AG04449 (cell line): Measurements from ENCODE around the gene ACYP1.
A peak's percentile ranks its signal among the peaks of the same experiment; 100 is the strongest.

Experiments
- CTCF ChIA-PET: fragments of 350-600 bp; formaldehyde crosslinking; extraction: SDS; loops from one replicate; lab custom pipeline; 2021; ENCODE audit warnings: antibody characterized with exemption; lab: Yijun Ruan, JAX
- POLR2A ChIA-PET: fragments of 400-600, 350-600 bp; formaldehyde crosslinking; extraction: SDS; loops from one replicate; lab custom pipeline; 2020; ENCODE audit warnings: antibody characterized with exemption, inconsistent platforms; lab: Yijun Ruan, JAX
- DNase-seq: peaks from one replicate; pipeline ENCODE4 v3.0.0-alpha.2; 2010; ENCODE audit warnings: low read depth, low spot score
- H3K4me3 ChIP-seq: 2 replicates; pipeline ENCODE4 v1.5.1; 2011; ENCODE audit warnings: low read depth, mild to moderate bottlenecking, control low read depth, low read length
- CTCF ChIP-seq: IDR thresholded peaks from one replicate; pipeline ENCODE4 v1.5.1; 2011; ENCODE audit warnings: mild to moderate bottlenecking, moderate library complexity, low read length, control low read depth, inconsistent platforms; ENCODE audit not compliant: insufficient read depth; ENCODE audit errors: missing control alignments

The ACYP1 gene

GRCh38 chr14:75005357-75005756, 58.5 kb downstream of the ACYP1 start:
- TF ChIP-seq CTCF: no peak
- CTCF ChIA-PET: interaction anchor here (1.1 kb wide), 1 partner anchor 60 kb away, joined by 3 read pairs; no protein-coding TSS in a partner anchor
- no peak overlapping the region for H3K4me3 ChIP-seq
- POLR2A ChIA-PET: no interaction called here
- no peak for DNase-seq

- POLR2A ChIA-PET: interaction anchor here (0.8 to 1.5 kb wide), 3 partner anchors 8 to 15 kb away, joined by 3 to 7 read pairs (median 6); no protein-coding TSS in a partner anchor
- DNase-seq: no peak
- CTCF ChIA-PET: interaction anchor here (0.9 to 2.5 kb wide), 11 partner anchors 9 to 143 kb away, joined by 3 to 9 read pairs (median 4); no protein-coding TSS in a partner anchor
- H3K4me3 ChIP-seq: peak overlapping the region; percentile 96
- no peak for TF ChIP-seq CTCF
These were observed 60.4 kb downstream of the ACYP1 start for GRCh38 chr14:75003250-75004027.
